Gastroesophageal sphincter (tissue), 4 donors: Measurements from ENCODE around the gene PDK3. TPM values are rescaled to one million over a fixed set of nuclear protein-coding genes. Genes with fewer than 3 reads are reported as not detected.
A peak's percentile ranks its signal among the peaks of the same experiment; 100 is the strongest.

Source experiments
- ATAC-seq: fragments of 150-250 bp; one replicate; pipeline ENCODE4 v1.9.1; 2016; ENCODE audit warnings: mild to moderate bottlenecking, moderate library complexity
- H3K27ac ChIP-seq, 4 donors: fragments of 200-600 bp; sonication (generic) in 3 of 4; 1 replicate in 3 of 4; 2 replicates in 1 of 4; pipeline ENCODE4 v1.5.1; 2016 to 2019
- H3K27me3 ChIP-seq: fragments of 200-600 bp; sonication (generic); one replicate; pipeline ENCODE4 v1.5.1; 2019
- H3K36me3 ChIP-seq, 2 donors: fragments of 200-600 bp; sonication (generic); one replicate each; pipeline ENCODE4 v1.5.1; 2019; ENCODE audit warnings: control low read depth in 1 of 2
- H3K4me1 ChIP-seq, 3 donors: fragments of 200-600 bp; sonication (generic); 1 replicate in 2 of 3; 2 replicates in 1 of 3; pipeline ENCODE4 v1.5.1; 2016 to 2019; ENCODE audit warnings: control low read depth in 2 of 3
- H3K4me3 ChIP-seq, 2 donors: fragments of 200-600 bp; sonication (generic); one replicate each; pipeline ENCODE4 v1.5.1; 2019; ENCODE audit warnings: mild to moderate bottlenecking in 1 of 2, moderate library complexity in 1 of 2
- H3K9me3 ChIP-seq, 3 donors: fragments of 200-600 bp; sonication (generic); one replicate each; pipeline ENCODE4 v1.5.1; 2017 to 2019; ENCODE audit warnings: control low read depth in 2 of 3
- EP300 ChIP-seq: sonication (generic); formaldehyde crosslinking; IDR thresholded peaks from one replicate; pipeline ENCODE4 v1.6.1; 2017; ENCODE audit warnings: antibody characterized with exemption, mild to moderate bottlenecking
- POLR2A ChIP-seq, 2 donors: fragments of 450-650 bp; IDR thresholded peaks; one replicate each; pipeline ENCODE4 v1.6.1; 2017; ENCODE audit warnings: antibody characterized with exemption in 2 of 2, mild to moderate bottlenecking in 2 of 2, moderate library complexity in 1 of 2
- POLR2AphosphoS5 ChIP-seq: sonication (generic); formaldehyde crosslinking; IDR thresholded peaks from one replicate; pipeline ENCODE4 v1.6.1; 2017; ENCODE audit warnings: antibody characterized with exemption
- WGBS, 2 donors: methylation state at CpG; one replicate each; pipeline ENCODE4 v1.1.5; 2018; ENCODE audit warnings: low coverage in 1 of 2; 5-methylcytosine and 5-hydroxymethylcytosine counted together
- total RNA-seq, 4 donors: library from RNA; depleted of rRNA; stranded (reverse); fragments of >200 nt; gene quantifications; one replicate each; pipeline ENCODE4 v1.1.0, GENCODE V29; 2016
- TF ChIP-seq, protein P1 (sequence below), 4 experiments: fragments of 200-600 bp in 2 of 4; fragments of 450-650 bp in 2 of 4; sonication (generic) in 1 of 4; IDR thresholded peaks; one replicate each; pipeline ENCODE4 v1.5.1; 2017 to 2019; ENCODE audit warnings: antibody characterized with exemption in 4 of 4, mild to moderate bottlenecking in 2 of 4, moderate library complexity in 2 of 4

PDK3 gene
- total RNA-seq, 4 donors from 2014 or later = 51.8 to 77.0 (median 68.4) TPM

GRCh38 chrX:24426340-24426913, 38.7 kb upstream of the PDK3 start:
- 56 to 80% methylated on average over 1 to 2 of the region's 2 CpGs for WGBS, 2 donors
- Histone ChIP-seq H3K27ac (peak overlapping the region in 2 of 4 donors; percentile 60 to 70), H3K4me1 (peaks cover 0 to 37% (median 0%) of the 10 kb centered on the region in 3 donors), H3K36me3 (no peaks in the 10 kb centered on the region), H3K27me3 (no peaks in the 10 kb centered on the region), H3K4me3 (no peak overlapping the region), H3K9me3 (no peaks in the 10 kb centered on the region)
- ATAC-seq = no peak
- TF ChIP-seq POLR2AphosphoS5 (no peak), EP300 (no peak), POLR2A (IDR thresholded peaks at IDR 0.05) (no peak)
- TF ChIP-seq, protein P1, sequence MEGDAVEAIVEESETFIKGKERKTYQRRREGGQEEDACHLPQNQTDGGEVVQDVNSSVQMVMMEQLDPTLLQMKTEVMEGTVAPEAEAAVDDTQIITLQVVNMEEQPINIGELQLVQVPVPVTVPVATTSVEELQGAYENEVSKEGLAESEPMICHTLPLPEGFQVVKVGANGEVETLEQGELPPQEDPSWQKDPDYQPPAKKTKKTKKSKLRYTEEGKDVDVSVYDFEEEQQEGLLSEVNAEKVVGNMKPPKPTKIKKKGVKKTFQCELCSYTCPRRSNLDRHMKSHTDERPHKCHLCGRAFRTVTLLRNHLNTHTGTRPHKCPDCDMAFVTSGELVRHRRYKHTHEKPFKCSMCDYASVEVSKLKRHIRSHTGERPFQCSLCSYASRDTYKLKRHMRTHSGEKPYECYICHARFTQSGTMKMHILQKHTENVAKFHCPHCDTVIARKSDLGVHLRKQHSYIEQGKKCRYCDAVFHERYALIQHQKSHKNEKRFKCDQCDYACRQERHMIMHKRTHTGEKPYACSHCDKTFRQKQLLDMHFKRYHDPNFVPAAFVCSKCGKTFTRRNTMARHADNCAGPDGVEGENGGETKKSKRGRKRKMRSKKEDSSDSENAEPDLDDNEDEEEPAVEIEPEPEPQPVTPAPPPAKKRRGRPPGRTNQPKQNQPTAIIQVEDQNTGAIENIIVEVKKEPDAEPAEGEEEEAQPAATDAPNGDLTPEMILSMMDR (IDR thresholded peaks at IDR 0.05) = no peak

- no peaks in the 10 kb centered on the region for H3K36me3 ChIP-seq
- peak overlapping the region in 3 of 4 donors; percentile 49 to 70 (median 60) for H3K27ac ChIP-seq
- no peaks in the 10 kb centered on the region for H3K27me3 ChIP-seq
- no peak for TF ChIP-seq POLR2A (IDR thresholded peaks at IDR 0.05)
- peak; percentile 77 for TF ChIP-seq POLR2AphosphoS5
- no peak overlapping the region for H3K4me3 ChIP-seq
- H3K4me1 ChIP-seq = peaks cover 0 to 37% (median 0%) of the 10 kb centered on the region in 3 donors
- ATAC-seq = peak; percentile 70
- no peaks in the 10 kb centered on the region for H3K9me3 ChIP-seq
- 80 to 82% methylated on average over 1 to 5 of the region's 10 CpGs for WGBS, 2 donors
These were observed 38.0 kb upstream of the PDK3 start for GRCh38 chrX:24426921-24427746.

DNA sequence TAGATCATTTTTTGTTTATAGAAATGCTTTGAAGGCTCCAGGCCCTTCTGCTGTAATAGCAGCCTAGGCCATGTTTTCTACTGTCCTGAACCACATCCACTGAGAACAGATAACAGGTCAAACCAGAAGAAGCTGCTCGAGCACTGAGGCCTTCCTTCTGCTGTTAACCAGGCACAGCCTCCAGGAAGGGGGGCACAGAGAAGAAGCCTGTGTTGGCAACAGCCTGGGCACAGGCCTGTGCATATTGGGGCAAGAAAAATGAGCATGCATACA, 37.4 kb upstream of the PDK3 start:
- WGBS, 2 donors = 11% methylated on average over 1 of the region's 1 CpG; no CpG with 5 or more reads in 1 of the 2 donors

DNA sequence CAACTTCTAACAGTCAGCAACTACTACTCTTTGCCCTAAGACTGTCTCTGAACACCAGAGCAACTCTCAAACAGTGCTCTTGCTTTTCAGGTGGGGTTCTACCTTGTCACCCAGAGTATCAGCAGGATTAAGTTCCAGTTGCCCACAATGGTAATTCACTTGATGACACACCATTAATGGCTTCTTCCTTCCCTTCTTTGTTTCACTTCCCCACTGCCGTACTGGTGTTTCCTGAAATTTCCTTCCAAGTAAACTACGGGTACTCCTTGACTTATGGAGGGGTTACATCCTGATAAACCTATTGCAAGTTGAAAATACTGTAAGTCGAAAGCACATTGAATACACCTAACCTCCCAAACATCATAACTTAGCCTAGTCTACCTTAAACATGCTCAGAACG, 36.6 kb upstream of the PDK3 start:
- Histone ChIP-seq H3K27me3 (no peaks in the 10 kb centered on the region), H3K36me3 (no peaks in the 10 kb centered on the region), H3K27ac (peak overlapping the region in 2 of 4 donors; percentile 60 to 70), H3K4me3 (no peak overlapping the region), H3K4me1 (peaks cover 0 to 37% (median 0%) of the 10 kb centered on the region in 3 donors), H3K9me3 (no peaks in the 10 kb centered on the region)
- TF ChIP-seq, protein P1 (IDR thresholded peaks at IDR 0.05) = no peak
- TF ChIP-seq POLR2AphosphoS5 = no peak
- TF ChIP-seq POLR2A (IDR thresholded peaks at IDR 0.05) = no peak
- no peak for TF ChIP-seq EP300
- no peak for ATAC-seq
- 69 to 77% methylated on average over 3 to 4 of the region's 4 CpGs for WGBS, 2 donors

More for the DNA sequence above, 37.4 kb upstream of the PDK3 start:
- H3K9me3 ChIP-seq = no peaks in the 10 kb centered on the region
- peaks cover 0 to 37% (median 0%) of the 10 kb centered on the region in 3 donors for H3K4me1 ChIP-seq
- no peaks in the 10 kb centered on the region for H3K36me3 ChIP-seq
- H3K4me3 ChIP-seq = no peak overlapping the region
- no peaks in the 10 kb centered on the region for H3K27me3 ChIP-seq
- H3K27ac ChIP-seq = peak overlapping the region; percentile 23 to 70 (median 54)
- no peak for TF ChIP-seq EP300
- TF ChIP-seq, protein P1 (IDR thresholded peaks at IDR 0.05) = no peak
- no peak for TF ChIP-seq POLR2A (IDR thresholded peaks at IDR 0.05)
- no peak for TF ChIP-seq POLR2AphosphoS5
- ATAC-seq = no peak

- TF ChIP-seq EP300 (no peak), POLR2AphosphoS5 (no peak), POLR2A (IDR thresholded peaks at IDR 0.05) (no peak)
- TF ChIP-seq, protein P1 (IDR thresholded peaks at IDR 0.05) = no peak
- ATAC-seq = no peak
- Histone ChIP-seq H3K4me3 (no peak overlapping the region), H3K9me3 (no peaks in the 10 kb centered on the region), H3K4me1 (no peaks in the 10 kb centered on the region), H3K36me3 (no peaks in the 10 kb centered on the region), H3K27me3 (no peaks in the 10 kb centered on the region), H3K27ac (no peak overlapping the region)
These were observed 30.0 kb upstream of the PDK3 start for GRCh38 chrX:24435060-24435459.
